Osteocyte (in vitro differentiated cells): ENCODE measurements around the gene VEZF1. TPM values are rescaled to one million over a fixed set of nuclear protein-coding genes. Genes with fewer than 3 reads are reported as not detected.

Source experiments
- DNase-seq: peaks from one replicate; pipeline ENCODE4 v3.0.0; 2021; ENCODE audit warnings: mixed read lengths; ENCODE audit not compliant: unreplicated experiment; ENCODE audit errors: extremely low spot score
- H3K27ac Mint-ChIP-seq: one replicate; pipeline ENCODE4 v1.8.0; 2021; ENCODE audit warnings: mild to moderate bottlenecking, mixed read lengths; ENCODE audit not compliant: unreplicated experiment
- H3K27me3 Mint-ChIP-seq: one replicate; pipeline ENCODE4 v1.8.0; 2021; ENCODE audit warnings: mixed read lengths; ENCODE audit not compliant: unreplicated experiment
- H3K36me3 Mint-ChIP-seq: one replicate; pipeline ENCODE4 v1.8.0; 2021; ENCODE audit warnings: mixed read lengths; ENCODE audit not compliant: unreplicated experiment
- H3K4me1 Mint-ChIP-seq: one replicate; pipeline ENCODE4 v1.8.0; 2021; ENCODE audit warnings: mixed read lengths; ENCODE audit not compliant: unreplicated experiment
- H3K4me3 Mint-ChIP-seq: one replicate; pipeline ENCODE4 v1.8.0; 2021; ENCODE audit warnings: mild to moderate bottlenecking, moderate library complexity, mixed read lengths; ENCODE audit not compliant: unreplicated experiment
- H3K9me3 Mint-ChIP-seq: one replicate; pipeline ENCODE4 v1.8.0; 2021; ENCODE audit warnings: mixed read lengths; ENCODE audit not compliant: unreplicated experiment
- total RNA-seq: library from RNA; stranded (reverse); gene quantifications from 2 replicates; pipeline ENCODE4 v1.2.1, GENCODE V29; 2021
- TF ChIP-seq, protein P1 (sequence below): fragments of 200-600 bp; sonication (generic); IDR thresholded peaks from 2 replicates; pipeline ENCODE4 v1.5.0; 2021; ENCODE audit warnings: antibody characterized with exemption, mild to moderate bottlenecking, moderate library complexity

The VEZF1 gene
- total RNA-seq, 1 donor from 2014 or later = 50.6 TPM

DNA sequence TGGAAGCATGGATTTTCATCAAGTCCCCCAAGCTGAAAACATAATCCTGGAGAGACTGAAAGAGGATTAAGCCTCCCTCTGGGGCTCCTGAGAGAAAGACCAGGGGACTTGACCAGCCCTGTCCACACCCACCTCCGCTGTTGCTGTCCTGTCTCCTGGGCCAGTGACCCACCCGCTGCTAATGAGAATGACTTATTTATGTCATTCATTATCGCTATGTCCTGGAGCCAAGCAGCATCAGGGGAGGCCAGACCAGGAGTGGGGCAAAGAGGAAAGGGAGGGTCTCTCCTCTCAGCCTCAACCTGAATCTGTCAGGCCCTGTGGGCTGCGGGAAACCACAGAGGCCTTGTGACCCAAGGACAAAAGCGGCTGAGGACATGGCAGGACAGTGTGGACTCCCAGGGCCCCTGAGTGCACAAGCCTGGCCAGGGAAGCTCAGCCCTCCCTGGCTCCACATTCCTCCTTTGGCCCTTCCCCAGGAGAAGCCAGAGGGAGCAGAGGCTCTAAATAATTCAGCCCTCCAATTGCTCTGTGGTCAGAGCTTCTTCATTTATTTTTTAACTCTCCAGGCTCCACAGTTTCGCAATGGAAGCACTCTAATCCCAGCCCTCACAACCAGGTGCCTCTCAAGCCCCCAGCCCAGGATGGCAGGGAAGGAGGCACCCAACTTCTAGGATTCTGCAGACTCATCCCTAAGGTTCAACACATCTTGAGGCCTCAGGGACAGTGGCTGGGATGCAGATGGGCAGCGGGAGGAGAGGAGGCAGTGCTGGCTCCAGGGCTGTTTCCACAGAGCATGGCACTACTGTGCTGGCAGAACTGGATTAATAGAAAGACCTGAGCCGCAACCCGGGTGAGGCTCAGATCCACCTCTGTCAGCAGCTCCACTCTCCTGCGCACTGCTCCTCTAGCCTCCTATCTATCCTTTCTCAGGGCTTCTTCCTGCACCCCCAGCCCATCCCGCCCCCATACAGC lies 51.9 kb downstream of the VEZF1 start:
- Mint-ChIP-seq H3K4me1 (peaks cover 38% of the 10 kb centered on the region), H3K27ac (peak overlapping the region; percentile 90), H3K27me3 (no peaks in the 10 kb centered on the region), H3K36me3 (no peaks in the 10 kb centered on the region), H3K9me3 (no peaks in the 10 kb centered on the region), H3K4me3 (no peak overlapping the region)
- no peak for DNase-seq
- TF ChIP-seq, protein P1, sequence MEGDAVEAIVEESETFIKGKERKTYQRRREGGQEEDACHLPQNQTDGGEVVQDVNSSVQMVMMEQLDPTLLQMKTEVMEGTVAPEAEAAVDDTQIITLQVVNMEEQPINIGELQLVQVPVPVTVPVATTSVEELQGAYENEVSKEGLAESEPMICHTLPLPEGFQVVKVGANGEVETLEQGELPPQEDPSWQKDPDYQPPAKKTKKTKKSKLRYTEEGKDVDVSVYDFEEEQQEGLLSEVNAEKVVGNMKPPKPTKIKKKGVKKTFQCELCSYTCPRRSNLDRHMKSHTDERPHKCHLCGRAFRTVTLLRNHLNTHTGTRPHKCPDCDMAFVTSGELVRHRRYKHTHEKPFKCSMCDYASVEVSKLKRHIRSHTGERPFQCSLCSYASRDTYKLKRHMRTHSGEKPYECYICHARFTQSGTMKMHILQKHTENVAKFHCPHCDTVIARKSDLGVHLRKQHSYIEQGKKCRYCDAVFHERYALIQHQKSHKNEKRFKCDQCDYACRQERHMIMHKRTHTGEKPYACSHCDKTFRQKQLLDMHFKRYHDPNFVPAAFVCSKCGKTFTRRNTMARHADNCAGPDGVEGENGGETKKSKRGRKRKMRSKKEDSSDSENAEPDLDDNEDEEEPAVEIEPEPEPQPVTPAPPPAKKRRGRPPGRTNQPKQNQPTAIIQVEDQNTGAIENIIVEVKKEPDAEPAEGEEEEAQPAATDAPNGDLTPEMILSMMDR = no peak

DNA sequence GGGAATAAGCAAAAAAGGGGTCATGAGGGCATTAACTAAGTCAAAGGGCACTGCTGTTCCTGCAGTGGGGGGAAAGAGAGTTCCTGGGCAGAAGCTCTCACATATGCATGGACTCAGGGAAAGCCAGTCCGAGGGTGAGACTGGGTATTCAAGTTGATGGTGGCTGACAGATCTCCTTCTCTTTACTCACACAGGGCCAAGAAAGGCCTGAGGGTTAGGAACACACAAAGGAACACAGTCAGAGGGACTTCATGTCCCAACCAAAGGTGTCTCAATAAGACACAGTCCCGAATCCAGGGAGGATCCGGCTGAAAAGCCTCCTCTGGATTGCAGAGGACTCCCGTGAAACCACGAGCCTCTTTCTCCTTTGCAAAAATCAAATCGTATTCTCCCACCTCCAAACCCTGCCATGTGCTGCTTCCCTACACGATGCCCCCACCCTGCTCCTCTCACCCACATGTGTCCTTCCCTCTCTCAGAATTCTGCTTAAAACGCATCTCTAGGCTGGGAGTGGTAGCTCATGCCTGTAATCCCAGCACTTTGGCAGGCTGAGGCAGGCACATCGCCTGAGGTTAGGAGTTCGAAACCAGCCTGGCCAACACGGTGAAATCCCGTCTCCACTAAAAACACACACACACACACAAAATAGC lies 56.4 kb downstream of the VEZF1 start:
- peaks cover 50% of the 10 kb centered on the region for H3K4me1 Mint-ChIP-seq

DNA sequence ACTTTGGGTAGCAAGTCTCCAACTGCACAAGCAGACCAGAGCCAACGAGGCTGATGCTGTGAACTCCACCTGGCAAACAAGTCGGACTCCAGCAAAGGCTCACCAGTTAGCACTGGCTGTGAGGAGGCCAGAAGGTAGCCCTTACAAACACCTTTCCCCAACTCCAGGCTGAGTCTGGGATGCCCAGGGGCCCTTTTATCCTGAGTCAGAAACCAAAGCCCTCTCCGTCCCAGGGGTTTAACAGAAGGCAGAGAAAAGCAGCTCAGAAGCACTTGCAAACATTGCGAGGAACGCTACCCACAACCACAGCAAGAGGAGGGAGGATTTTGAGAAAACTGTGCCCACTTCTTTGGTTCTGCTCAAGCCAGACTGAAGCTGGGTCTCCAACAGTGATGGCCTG lies 57.8 kb downstream of the VEZF1 start:
- no peaks in the 10 kb centered on the region for H3K27me3 Mint-ChIP-seq
- no peak for DNase-seq
- H3K36me3 Mint-ChIP-seq = no peaks in the 10 kb centered on the region
- H3K9me3 Mint-ChIP-seq = no peaks in the 10 kb centered on the region
- H3K4me3 Mint-ChIP-seq = no peak overlapping the region
- H3K4me1 Mint-ChIP-seq = peaks cover 44% of the 10 kb centered on the region
- TF ChIP-seq, protein P1 = no peak
- H3K27ac Mint-ChIP-seq = no peak overlapping the region

More for the DNA sequence above, 56.4 kb downstream of the VEZF1 start:
- TF ChIP-seq, protein P1 = no peak
- Mint-ChIP-seq H3K36me3 (no peaks in the 10 kb centered on the region), H3K27ac (peak overlapping the region; percentile 42), H3K9me3 (no peaks in the 10 kb centered on the region), H3K4me3 (no peak overlapping the region), H3K27me3 (no peaks in the 10 kb centered on the region)
- DNase-seq = no peak

DNA sequence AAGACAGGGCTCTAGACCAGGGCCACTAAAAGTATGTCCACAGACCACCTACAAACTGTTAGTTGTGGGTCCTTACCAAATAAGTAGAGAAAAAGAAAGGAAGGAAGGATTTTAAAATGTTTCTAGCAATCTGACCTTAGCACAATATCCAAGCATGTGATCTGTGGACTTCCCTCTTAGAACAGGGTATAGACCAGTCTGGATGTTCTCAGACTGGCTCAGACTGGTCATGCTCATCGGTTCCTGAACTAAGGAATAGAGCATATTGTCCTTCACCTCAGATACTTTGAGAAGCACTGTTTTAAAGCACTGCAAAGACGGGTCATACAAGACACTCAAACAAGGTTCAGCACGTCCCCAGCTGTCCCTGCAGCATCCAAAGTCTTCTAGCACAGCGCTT lies 58.7 kb downstream of the VEZF1 start:
- Mint-ChIP-seq H3K4me3 (no peak overlapping the region), H3K27me3 (no peaks in the 10 kb centered on the region), H3K27ac (no peak overlapping the region), H3K4me1 (peaks cover 48% of the 10 kb centered on the region), H3K9me3 (no peaks in the 10 kb centered on the region), H3K36me3 (no peaks in the 10 kb centered on the region)
- no peak for DNase-seq
- TF ChIP-seq, protein P1 = no peak

DNA sequence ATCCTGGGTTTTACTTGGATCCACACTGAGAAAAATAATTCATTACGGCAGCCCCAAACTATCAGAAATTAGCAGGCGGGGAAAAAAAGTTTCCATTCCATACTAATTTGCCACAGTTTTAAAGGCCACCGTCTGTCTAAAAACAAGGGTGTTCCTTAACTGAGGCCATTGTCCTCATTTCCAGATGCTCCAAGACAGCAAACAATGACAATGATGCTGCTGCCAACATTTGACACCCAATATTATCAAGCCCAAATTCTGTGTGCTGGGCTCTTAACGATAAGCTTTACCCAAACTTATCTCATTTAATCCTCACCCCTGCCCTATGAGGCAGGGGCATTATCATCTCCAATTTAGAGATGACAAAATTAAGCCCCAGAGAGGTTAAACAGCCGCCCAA lies 59.1 kb downstream of the VEZF1 start:
- Mint-ChIP-seq H3K9me3 (no peaks in the 10 kb centered on the region), H3K27me3 (no peaks in the 10 kb centered on the region), H3K36me3 (no peaks in the 10 kb centered on the region), H3K27ac (no peak overlapping the region), H3K4me1 (peaks cover 48% of the 10 kb centered on the region), H3K4me3 (no peak overlapping the region)
- DNase-seq = no peak
- TF ChIP-seq, protein P1 = no peak
